PFSK-1 (cell line): ENCODE results near the gene ZNF214.

ENCODE experiments used
- POLR2AphosphoS5 ChIP-seq: IDR thresholded peaks from 2 replicates; pipeline ENCODE4 v1.6.1; 2012; ENCODE audit warnings: low read depth, mild to moderate bottlenecking, control low read depth, low read length, moderate library complexity
- TAF1 ChIP-seq: IDR thresholded peaks from 2 replicates; pipeline ENCODE4 v1.6.1; 2012; ENCODE audit warnings: low read length, control low read depth, borderline replicate concordance; ENCODE audit not compliant: insufficient read depth

DNA sequence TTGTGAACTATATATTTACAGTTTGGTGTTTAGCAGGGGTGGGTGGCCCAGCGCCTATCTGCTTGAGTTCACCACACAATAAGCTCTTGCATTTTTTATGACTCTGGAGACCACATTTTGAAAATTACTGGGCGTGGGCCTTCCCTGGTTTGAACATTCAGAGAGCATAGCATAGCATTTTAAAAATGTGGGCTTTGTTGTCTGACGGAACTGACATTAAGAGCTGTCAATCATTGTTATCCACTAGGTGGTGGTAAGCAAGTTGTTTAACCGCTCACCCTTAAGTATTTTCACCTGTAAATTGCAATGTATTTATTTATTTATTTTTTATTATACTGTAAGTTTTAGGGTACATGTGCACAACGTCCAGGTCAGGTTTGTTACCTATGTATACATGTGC is 1.2 kb upstream of the ZNF214 start:
- TF ChIP-seq POLR2AphosphoS5, result no peak
- TF ChIP-seq TAF1, result no peak
